MCF 10A (cell line): Measurements from ENCODE around the gene DOCK11. TPM values are rescaled to one million over a fixed set of nuclear protein-coding genes. Genes with fewer than 3 reads are reported as not detected.
"Not testable (repeated sequence)": the region's sequence is repeated elsewhere in the genome, so short reads cannot be mapped to it uniquely, and the experiment has no call there.

Experiments
- BruUV-seq: library from RNA; stranded (reverse); fragments of 400-500 nt; replicated peaks from 2 replicates; lab custom pipeline; 2021; lab: Mats Ljungman, UMichigan
- CTCF ChIA-PET: fragments of 300-600 bp; sonication (Branson Sonifier 250); formaldehyde crosslinking; extraction: SDS; loops from one replicate; lab custom pipeline; 2021; ENCODE audit warnings: antibody characterized with exemption, inconsistent platforms; lab: Yijun Ruan, JAX
- POLR2A ChIA-PET: fragments of 300-600, 350-650 bp; sonication (Branson Sonifier 250); formaldehyde crosslinking; extraction: SDS; loops from one replicate; lab custom pipeline; 2020; ENCODE audit warnings: antibody characterized with exemption, inconsistent platforms; lab: Yijun Ruan, JAX
- DNase-seq: peaks from one replicate; pipeline ENCODE4 v3.0.0-alpha.2; 2018; ENCODE audit not compliant: unreplicated experiment
- H3K27ac Mint-ChIP-seq: one replicate; pipeline ENCODE4 v1.8.0; 2022; ENCODE audit warnings: mild to moderate bottlenecking, low read depth, mixed read lengths; ENCODE audit not compliant: unreplicated experiment
- H3K27me3 Mint-ChIP-seq: one replicate; pipeline ENCODE4 v1.8.0; 2022; ENCODE audit warnings: mixed read lengths; ENCODE audit not compliant: insufficient read depth, unreplicated experiment
- H3K36me3 Mint-ChIP-seq: one replicate; pipeline ENCODE4 v1.8.0; 2022; ENCODE audit warnings: mild to moderate bottlenecking, moderate library complexity, mixed read lengths; ENCODE audit not compliant: insufficient read depth, unreplicated experiment
- H3K4me1 Mint-ChIP-seq: one replicate; pipeline ENCODE4 v1.8.0; 2022; ENCODE audit warnings: mixed read lengths; ENCODE audit not compliant: insufficient read depth, unreplicated experiment
- H3K4me3 Mint-ChIP-seq: one replicate; pipeline ENCODE4 v1.8.0; 2022; ENCODE audit warnings: mild to moderate bottlenecking, moderate library complexity, mixed read lengths; ENCODE audit not compliant: unreplicated experiment
- H3K9me3 Mint-ChIP-seq: one replicate; pipeline ENCODE4 v1.8.0; 2022; ENCODE audit warnings: mixed read lengths; ENCODE audit not compliant: unreplicated experiment
- CTCF ChIP-seq: fragments of 200-600 bp; IDR thresholded peaks from one replicate; pipeline ENCODE4 v1.8.0; 2022; ENCODE audit warnings: antibody characterized with exemption, mild to moderate bottlenecking; ENCODE audit not compliant: unreplicated experiment
- intact Hi-C: fragments of 100-400 bp; cut with micrococcal nuclease; formaldehyde crosslinking; loops from 2 replicates; pipeline ENCODE4 v1.14.1; 2022
- total RNA-seq: library from RNA; stranded (reverse); gene quantifications from 2 replicates; pipeline ENCODE4 v1.2.3, GENCODE V29; 2022

DOCK11 gene
- total RNA-seq, 1 experiment from 2014 or later, result 1.9 TPM

- POLR2A ChIA-PET, result no interaction called here
- H3K9me3 Mint-ChIP-seq, result no peaks in the 10 kb centered on the region
- no peak for DNase-seq
- no peak for TF ChIP-seq CTCF
- CTCF ChIA-PET, result interaction anchor here (0.6 to 1.4 kb wide), 2 partner anchors 19 to 130 kb away, joined by 3 read pairs; no protein-coding TSS in a partner anchor
- intact Hi-C loops, result no loop called here
- no peak overlapping the region for H3K27ac Mint-ChIP-seq
- no peaks in the 10 kb centered on the region for H3K36me3 Mint-ChIP-seq
- H3K4me3 Mint-ChIP-seq, result no peak overlapping the region
- BruUV-seq, result no TSS peak
- peaks cover 11% of the 10 kb centered on the region for H3K27me3 Mint-ChIP-seq
- H3K4me1 Mint-ChIP-seq, result no peaks in the 10 kb centered on the region
Measured at GRCh38 chrX:118583781-118584180, 88.2 kb downstream of the DOCK11 start.

GRCh38 chrX:118585296-118585695 lies 89.7 kb downstream of the DOCK11 start:
- no peaks in the 10 kb centered on the region for H3K4me1 Mint-ChIP-seq
- no peak overlapping the region for H3K27ac Mint-ChIP-seq
- H3K9me3 Mint-ChIP-seq, result no peaks in the 10 kb centered on the region
- H3K4me3 Mint-ChIP-seq, result no peak overlapping the region
- intact Hi-C loops, result no loop called here
- no peak for DNase-seq
- no peak for TF ChIP-seq CTCF
- ChIA-PET POLR2A (no interaction called here), CTCF (interaction anchor here (1.4 kb wide), 1 partner anchor 17 kb away, joined by 3 read pairs; no protein-coding TSS in a partner anchor)
- no peaks in the 10 kb centered on the region for H3K36me3 Mint-ChIP-seq
- BruUV-seq, result no TSS peak
- H3K27me3 Mint-ChIP-seq, result peaks cover 12% of the 10 kb centered on the region

DNA sequence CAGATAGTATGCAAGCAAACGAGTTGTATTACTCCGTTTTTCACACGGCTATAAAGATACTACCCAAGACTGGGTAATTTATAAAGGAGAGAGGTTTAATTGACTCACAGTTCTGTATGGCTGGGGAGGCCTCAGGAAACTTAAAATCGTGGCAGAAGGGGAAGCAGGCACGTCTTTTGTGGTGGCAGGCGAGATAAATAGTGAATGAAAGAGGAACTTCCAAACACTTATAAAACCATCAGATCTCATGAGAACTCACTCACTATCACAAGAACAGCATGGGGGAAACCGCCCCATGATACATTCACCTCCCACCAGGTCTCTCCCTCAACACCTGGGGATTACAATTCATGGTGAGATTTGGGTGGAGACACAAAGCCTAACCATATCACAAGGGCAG lies 90.6 kb downstream of the DOCK11 start:
- H3K9me3 Mint-ChIP-seq, DNase-seq, H3K4me1 Mint-ChIP-seq, H3K36me3 Mint-ChIP-seq, CTCF ChIA-PET, H3K4me3 Mint-ChIP-seq, BruUV-seq, H3K27ac Mint-ChIP-seq, POLR2A ChIA-PET, intact Hi-C loops: not testable (repeated sequence)
- peaks cover 21% of the 10 kb centered on the region for H3K27me3 Mint-ChIP-seq

DNA sequence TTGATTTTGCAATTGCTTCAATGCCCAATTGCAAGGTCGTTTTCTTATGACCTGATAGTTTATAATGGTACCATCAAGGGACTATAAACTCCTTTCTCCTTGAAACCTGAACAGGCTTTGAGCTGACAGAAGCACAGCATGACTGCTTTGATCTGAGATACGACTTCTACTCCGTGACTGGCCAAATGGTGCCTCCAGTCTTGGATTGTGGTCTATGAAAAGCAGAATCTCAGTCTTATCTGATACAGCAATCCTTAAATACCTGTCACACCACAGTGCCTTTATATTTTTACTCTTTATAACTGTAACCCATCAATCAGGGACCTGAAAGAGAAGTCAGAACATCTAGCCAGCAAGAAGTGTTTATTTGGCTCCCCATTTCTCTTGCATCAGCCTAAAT lies 93.1 kb downstream of the DOCK11 start:
- Mint-ChIP-seq H3K27me3 (peaks cover 22% of the 10 kb centered on the region), H3K27ac (no peak overlapping the region), H3K9me3 (no peaks in the 10 kb centered on the region), H3K36me3 (no peaks in the 10 kb centered on the region), H3K4me3 (no peak overlapping the region), H3K4me1 (no peaks in the 10 kb centered on the region)
- no peak for TF ChIP-seq CTCF
- POLR2A ChIA-PET, result no interaction called here
- no peak for DNase-seq
- no TSS peak for BruUV-seq
- intact Hi-C loops, result no loop called here
- CTCF ChIA-PET, result interaction anchor here (2.2 to 2.3 kb wide), 2 partner anchors 11 to 14 kb away, joined by 7 to 17 read pairs; no protein-coding TSS in a partner anchor
